ENCODE results near the gene ST3GAL3.

- no peak for TF ChIP-seq CTCF (IDR thresholded peaks at IDR 0.05)
- TF ChIP-seq, protein P1, sequence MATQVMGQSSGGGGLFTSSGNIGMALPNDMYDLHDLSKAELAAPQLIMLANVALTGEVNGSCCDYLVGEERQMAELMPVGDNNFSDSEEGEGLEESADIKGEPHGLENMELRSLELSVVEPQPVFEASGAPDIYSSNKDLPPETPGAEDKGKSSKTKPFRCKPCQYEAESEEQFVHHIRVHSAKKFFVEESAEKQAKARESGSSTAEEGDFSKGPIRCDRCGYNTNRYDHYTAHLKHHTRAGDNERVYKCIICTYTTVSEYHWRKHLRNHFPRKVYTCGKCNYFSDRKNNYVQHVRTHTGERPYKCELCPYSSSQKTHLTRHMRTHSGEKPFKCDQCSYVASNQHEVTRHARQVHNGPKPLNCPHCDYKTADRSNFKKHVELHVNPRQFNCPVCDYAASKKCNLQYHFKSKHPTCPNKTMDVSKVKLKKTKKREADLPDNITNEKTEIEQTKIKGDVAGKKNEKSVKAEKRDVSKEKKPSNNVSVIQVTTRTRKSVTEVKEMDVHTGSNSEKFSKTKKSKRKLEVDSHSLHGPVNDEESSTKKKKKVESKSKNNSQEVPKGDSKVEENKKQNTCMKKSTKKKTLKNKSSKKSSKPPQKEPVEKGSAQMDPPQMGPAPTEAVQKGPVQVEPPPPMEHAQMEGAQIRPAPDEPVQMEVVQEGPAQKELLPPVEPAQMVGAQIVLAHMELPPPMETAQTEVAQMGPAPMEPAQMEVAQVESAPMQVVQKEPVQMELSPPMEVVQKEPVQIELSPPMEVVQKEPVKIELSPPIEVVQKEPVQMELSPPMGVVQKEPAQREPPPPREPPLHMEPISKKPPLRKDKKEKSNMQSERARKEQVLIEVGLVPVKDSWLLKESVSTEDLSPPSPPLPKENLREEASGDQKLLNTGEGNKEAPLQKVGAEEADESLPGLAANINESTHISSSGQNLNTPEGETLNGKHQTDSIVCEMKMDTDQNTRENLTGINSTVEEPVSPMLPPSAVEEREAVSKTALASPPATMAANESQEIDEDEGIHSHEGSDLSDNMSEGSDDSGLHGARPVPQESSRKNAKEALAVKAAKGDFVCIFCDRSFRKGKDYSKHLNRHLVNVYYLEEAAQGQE (IDR thresholded peaks at IDR 0.05; ENCODE audit: insufficient read depth in 1 of 2, low read depth in 2 of 2, low read length in 1 of 2), result no peak
Observed at GRCh38 chr1:43858324-43858723, 151.0 kb downstream of the ST3GAL3 start.
